Caco-2 (cell line): ENCODE measurements around the gene ZNF222. TPM values are rescaled to one million over a fixed set of nuclear protein-coding genes. Genes with fewer than 3 reads are reported as not detected.

Experiments used
- total RNA-seq: library from RNA; stranded (reverse); gene quantifications from 2 replicates; pipeline ENCODE4 v1.2.3, GENCODE V29; 2022

The ZNF222 gene
- total RNA-seq, 1 experiment from 2014 or later, result 4.4 TPM

Other genes starting within 250 kb of the ZNF222 start
- gene KCNN4, start 244.4 kb upstream of the ZNF222 start, total RNA-seq, result 3.0 and 4.0 TPM in 2 replicates
- 0.93 and 0.95 TPM in 2 replicates for gene LYPD5, start 222.9 kb upstream of the ZNF222 start, total RNA-seq
- gene ZNF283, start 198.1 kb upstream of the ZNF222 start, total RNA-seq, result 12.0 and 14.7 TPM in 2 replicates
- 0.43 and 1.1 TPM in 2 replicates for gene ZNF404, start 141.4 kb upstream of the ZNF222 start, total RNA-seq
- 14.8 and 14.9 TPM in 2 replicates for gene ZNF45, start 90.1 kb upstream of the ZNF222 start, total RNA-seq
- gene ZNF221, start 74.2 kb upstream of the ZNF222 start, total RNA-seq, result 4.3 and 6.2 TPM in 2 replicates
- gene ZNF155, start 41.2 kb upstream of the ZNF222 start, total RNA-seq, result 9.4 and 10.3 TPM in 2 replicates
- gene ZNF230, start 22.4 kb upstream of the ZNF222 start, total RNA-seq, result 5.1 and 5.5 TPM in 2 replicates
- 9.9 and 11.3 TPM in 2 replicates for gene ZNF223, start 26.7 kb downstream of the ZNF222 start, total RNA-seq
- 2.3 and 3.6 TPM in 2 replicates for gene ZNF284, start 46.8 kb downstream of the ZNF222 start, total RNA-seq
- 24.7 and 25.9 TPM in 2 replicates for gene ZNF224, start 69.0 kb downstream of the ZNF222 start, total RNA-seq
- 4.3 and 4.8 TPM in 2 replicates for gene ZNF225, start 88.0 kb downstream of the ZNF222 start, total RNA-seq
- gene ZNF234, start 116.2 kb downstream of the ZNF222 start, total RNA-seq, result 9.4 and 13.3 TPM in 2 replicates
- gene ZNF226, start 139.7 kb downstream of the ZNF222 start, total RNA-seq, result 27.0 and 28.0 TPM in 2 replicates
- gene ZNF227, start 187.2 kb downstream of the ZNF222 start, total RNA-seq, result 25.9 and 27.3 TPM in 2 replicates
- 4.2 and 4.5 TPM in 2 replicates for gene ZNF233, start 234.5 kb downstream of the ZNF222 start, total RNA-seq